Measurements from ENCODE around the gene APBB2.

DNA sequence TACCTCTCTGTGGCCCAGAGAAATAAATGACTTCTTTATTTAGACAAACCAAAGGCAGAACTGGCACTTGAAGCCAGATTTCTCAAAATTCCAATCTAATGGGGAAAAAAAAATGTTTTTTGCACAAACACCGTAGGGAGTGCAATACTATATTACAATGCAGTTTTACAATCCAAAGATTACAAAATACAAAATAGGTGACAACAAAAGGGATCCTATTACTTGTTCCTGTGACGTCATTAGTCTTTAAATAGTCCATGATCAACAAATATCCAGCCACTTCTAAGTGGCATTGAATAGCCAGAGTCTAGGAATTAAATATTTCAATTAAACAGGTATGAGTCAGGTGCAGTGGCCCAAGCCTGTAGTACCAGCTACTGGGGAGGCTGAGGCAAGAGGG lies 3.0 kb upstream of the APBB2 start:
- no peak for TF ChIP-seq CTCF (IDR thresholded peaks at IDR 0.05)
- TF ChIP-seq POLR2A (IDR thresholded peaks at IDR 0.05), result no peak
